Bronchial epithelial cell (primary cell): ENCODE data around the gene MMEL1. TPM values are rescaled to one million over a fixed set of nuclear protein-coding genes. Genes with fewer than 3 reads are reported as not detected.

ENCODE experiments used
- DNase-seq: peaks from one replicate; pipeline ENCODE4 v3.0.0-alpha.2; 2010; ENCODE audit warnings: low read depth
- FAIRE-seq: peaks from 2 replicates; lab custom pipeline; 2011; peaks lifted over from hg19 to GRCh38; lab: Jason Lieb, UNC
- H3K27me3 ChIP-seq: 2 replicates; pipeline ENCODE4 v1.5.1; 2011; ENCODE audit warnings: low read length; ENCODE audit not compliant: control insufficient read depth, insufficient read depth
- H3K36me3 ChIP-seq: 2 replicates; pipeline ENCODE4 v1.5.1; 2011; ENCODE audit warnings: low read length; ENCODE audit not compliant: control insufficient read depth, insufficient read depth
- H3K4me3 ChIP-seq: 2 replicates; pipeline ENCODE4 v1.5.1; 2011; ENCODE audit warnings: mild to moderate bottlenecking, low read depth, low read length, control low read depth
- total RNA-seq: library from RNA; depleted of rRNA; stranded (reverse); fragments of >200 nt; gene quantifications from 2 replicates; pipeline ENCODE4 v1.2.1, GENCODE V29; 2014
- TF ChIP-seq, protein P1 (sequence below): IDR thresholded peaks from 2 replicates; pipeline ENCODE4 v1.5.1; 2011; ENCODE audit warnings: mild to moderate bottlenecking, moderate library complexity, low read length, control low read depth, inconsistent platforms; ENCODE audit not compliant: insufficient read depth, severe bottlenecking

Gene MMEL1
- total RNA-seq, 1 donor from 2014 or later: not detected

DNA sequence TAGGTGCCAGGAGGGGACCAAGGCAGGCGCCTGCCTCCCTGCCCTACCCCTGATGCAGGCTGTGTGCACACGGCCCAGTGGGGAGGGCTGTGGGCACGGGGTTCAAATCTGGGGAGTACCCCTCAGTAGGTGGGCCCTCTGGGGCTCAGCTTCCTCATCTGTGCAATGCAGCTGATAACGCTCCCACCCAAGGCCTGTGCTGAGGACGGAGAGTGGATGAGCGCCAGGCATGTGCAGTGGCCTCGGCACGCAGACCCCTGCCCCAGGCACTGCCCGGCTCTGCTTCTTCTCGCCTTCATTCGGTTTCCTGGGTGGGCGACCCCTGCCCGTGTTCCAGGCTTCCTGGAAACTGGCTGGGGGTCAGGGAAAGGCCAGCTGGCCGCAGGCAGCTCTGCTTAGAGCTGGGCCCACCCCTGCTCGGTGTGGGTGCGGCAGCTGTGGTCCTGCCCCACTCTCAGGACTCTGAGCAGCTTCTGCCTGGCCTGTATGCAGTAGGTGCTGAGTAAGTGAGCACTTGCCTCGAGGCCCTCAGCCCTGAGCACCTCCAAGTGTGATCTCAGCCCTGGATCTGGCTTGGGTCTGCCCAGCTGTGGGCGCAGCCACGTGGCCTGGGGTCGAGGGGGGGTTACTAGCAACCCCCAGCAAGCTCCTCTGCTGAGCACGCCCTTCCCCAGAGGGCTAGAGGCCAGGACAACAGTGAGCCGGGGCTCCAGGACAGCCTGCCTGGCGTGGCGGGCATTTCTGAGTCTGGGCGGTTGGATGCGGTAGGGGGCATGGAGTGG, 88.5 kb downstream of the MMEL1 start:
- H3K36me3 ChIP-seq: no peaks in the 10 kb centered on the region
- H3K27me3 ChIP-seq: no peaks in the 10 kb centered on the region
- no peak for FAIRE-seq

DNA sequence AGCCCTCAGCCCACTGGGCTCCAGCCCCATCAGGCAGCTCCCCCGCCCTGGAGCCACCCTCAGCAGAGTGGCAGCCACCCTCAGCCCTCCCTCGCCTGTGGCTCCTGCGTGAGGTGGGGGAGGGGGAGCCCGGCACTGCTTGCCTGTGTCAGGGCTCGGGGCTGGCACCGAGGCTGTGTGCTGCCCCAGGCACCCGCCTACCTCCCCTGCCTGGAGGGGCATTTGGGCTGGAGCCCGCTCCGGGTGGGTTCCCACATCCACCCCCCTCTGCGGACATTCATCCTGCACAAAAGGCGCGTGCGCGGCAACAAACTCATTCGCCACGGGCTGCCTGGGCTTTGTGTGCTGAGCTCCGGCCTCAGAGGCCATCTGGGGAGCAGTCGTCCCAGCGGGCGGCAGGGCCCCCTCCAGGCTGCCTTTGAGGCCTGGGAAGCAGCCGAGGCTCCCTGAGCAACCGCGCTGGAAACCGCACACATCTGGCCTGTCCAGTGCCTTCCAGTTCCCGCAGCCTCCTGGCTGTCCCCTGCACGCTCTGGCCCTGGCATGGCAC, 89.2 kb downstream of the MMEL1 start:
- no peak overlapping the region for H3K4me3 ChIP-seq
- H3K36me3 ChIP-seq: no peaks in the 10 kb centered on the region
- DNase-seq: no peak
- FAIRE-seq: no peak
- TF ChIP-seq, protein P1, sequence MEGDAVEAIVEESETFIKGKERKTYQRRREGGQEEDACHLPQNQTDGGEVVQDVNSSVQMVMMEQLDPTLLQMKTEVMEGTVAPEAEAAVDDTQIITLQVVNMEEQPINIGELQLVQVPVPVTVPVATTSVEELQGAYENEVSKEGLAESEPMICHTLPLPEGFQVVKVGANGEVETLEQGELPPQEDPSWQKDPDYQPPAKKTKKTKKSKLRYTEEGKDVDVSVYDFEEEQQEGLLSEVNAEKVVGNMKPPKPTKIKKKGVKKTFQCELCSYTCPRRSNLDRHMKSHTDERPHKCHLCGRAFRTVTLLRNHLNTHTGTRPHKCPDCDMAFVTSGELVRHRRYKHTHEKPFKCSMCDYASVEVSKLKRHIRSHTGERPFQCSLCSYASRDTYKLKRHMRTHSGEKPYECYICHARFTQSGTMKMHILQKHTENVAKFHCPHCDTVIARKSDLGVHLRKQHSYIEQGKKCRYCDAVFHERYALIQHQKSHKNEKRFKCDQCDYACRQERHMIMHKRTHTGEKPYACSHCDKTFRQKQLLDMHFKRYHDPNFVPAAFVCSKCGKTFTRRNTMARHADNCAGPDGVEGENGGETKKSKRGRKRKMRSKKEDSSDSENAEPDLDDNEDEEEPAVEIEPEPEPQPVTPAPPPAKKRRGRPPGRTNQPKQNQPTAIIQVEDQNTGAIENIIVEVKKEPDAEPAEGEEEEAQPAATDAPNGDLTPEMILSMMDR: no peak
- no peaks in the 10 kb centered on the region for H3K27me3 ChIP-seq

More for the DNA sequence above, 88.5 kb downstream of the MMEL1 start:
- no peak overlapping the region for H3K4me3 ChIP-seq
- no peak for DNase-seq
- TF ChIP-seq, protein P1: no peak

DNA sequence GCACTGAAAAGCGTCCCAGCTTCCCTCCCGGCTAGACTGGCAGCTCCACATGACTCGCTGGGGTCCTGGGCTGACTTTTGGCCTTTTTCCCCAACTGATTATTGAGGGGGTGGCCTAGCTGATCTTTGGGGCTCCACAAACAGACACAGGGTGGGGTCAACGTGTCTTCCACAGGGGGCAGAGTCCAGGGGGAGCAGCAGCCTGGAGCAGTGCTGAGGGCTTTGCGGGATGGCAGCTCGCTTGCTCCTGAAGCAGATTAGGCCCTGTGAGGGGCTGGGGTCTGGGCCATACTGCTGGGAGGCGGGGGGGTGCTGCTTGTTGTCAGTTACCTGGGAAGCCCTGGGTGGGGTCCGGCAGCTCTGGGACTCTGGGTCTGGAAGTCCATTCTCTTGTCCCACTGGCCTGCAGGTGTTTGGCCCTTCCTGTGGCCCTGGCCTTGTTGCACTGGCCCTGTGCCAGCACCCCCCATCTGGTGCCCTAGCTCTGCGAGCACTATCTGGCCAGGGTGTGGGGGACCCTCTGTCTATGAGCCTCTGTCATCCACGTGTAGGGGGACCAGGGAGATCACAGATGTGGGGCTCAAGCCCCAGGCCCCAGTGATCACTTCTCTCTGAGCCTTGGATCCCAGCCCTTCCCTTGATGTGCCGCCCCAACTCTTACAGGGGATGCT, 90.4 kb downstream of the MMEL1 start:
- Histone ChIP-seq H3K4me3 (no peak overlapping the region), H3K27me3 (no peaks in the 10 kb centered on the region), H3K36me3 (no peaks in the 10 kb centered on the region)
- TF ChIP-seq, protein P1: no peak
- DNase-seq (no peak), FAIRE-seq (no peak)

DNA sequence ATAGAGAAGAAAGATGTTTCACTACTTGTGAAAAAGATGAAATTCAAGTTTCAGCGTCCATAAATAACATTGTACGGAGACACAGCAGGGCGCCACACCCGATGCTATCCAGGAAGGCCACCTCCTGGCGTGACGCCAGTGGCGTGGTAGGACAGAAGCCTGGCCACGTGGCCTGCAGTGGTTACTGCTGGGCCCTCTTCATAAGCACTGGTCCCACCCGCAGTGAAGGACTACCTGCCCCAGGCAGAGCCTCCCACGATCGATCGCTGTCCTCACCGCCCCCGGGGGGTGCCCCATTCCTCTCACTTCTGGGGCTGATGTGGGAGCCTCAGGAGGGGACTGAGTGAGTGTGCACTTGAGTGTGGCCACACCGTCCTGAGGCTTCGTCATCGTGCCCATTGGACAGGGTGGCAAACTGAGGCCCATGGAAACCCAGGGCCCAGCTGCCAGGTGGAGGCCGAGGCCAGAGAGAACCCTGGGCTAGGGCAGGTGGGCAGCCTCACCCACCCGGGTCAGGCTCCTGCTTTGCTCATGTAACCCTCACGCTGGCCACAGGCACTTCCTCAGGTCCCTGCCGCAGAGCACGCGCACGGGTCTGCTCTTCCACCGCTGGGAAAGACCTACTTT, 91.1 kb downstream of the MMEL1 start:
- no peak for FAIRE-seq

DNA sequence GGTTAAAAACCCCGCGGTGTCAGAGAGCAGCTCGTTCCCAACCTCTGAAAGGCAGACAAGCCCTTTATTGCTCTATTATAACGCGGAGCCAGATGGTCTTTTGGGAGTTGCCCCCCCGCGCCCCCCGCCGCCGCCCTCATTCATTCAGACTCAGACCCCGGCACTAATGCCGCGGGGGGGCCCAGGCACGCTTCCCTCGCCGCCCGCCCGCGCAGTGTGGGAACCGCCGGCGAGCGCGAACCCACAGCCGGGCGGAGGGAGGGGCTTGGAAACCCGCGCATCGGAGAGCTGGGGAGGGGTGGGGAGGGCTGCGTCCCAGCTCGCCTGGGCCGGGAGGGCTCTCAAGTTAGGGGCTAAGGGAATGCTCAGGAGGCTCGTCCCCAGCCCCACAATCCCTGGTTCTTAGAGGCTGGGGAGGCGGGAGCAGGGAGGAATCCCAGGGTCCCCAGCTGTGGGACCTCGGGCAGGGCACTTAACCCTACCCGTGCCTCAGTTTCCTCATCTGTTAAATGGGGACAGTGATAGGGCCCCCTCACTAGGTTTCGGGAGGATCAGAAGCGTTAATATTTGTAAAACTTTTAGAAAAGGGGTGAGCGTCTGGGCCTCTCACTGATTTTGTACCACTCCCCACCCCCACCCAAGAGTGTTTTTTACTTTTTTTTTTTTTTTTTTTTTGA, 91.9 kb downstream of the MMEL1 start:
- TF ChIP-seq, protein P1: no peak
- DNase-seq: no peak
- Histone ChIP-seq H3K27me3 (no peaks in the 10 kb centered on the region), H3K36me3 (no peaks in the 10 kb centered on the region), H3K4me3 (no peak overlapping the region)
- FAIRE-seq: no peak

More for the DNA sequence above, 91.1 kb downstream of the MMEL1 start:
- Histone ChIP-seq H3K27me3 (no peaks in the 10 kb centered on the region), H3K4me3 (no peak overlapping the region), H3K36me3 (no peaks in the 10 kb centered on the region)
- TF ChIP-seq, protein P1: no peak
- DNase-seq: no peak
